B cell (primary cell): ENCODE results near the gene HTT.

Experiments
- EZH2 ChIP-seq: IDR thresholded peaks from 2 replicates; pipeline ENCODE4 v1.6.1; 2012; ENCODE audit warnings: borderline replicate concordance, low read depth, mild to moderate bottlenecking, moderate library complexity, low read length; ENCODE audit not compliant: insufficient read depth, poor library complexity, severe bottlenecking
- TF ChIP-seq, protein P1 (sequence below): fragments of 200-600 bp; IDR thresholded peaks from one replicate; pipeline ENCODE4 v1.8.0; 2022; ENCODE audit warnings: antibody characterized with exemption, mild to moderate bottlenecking

DNA sequence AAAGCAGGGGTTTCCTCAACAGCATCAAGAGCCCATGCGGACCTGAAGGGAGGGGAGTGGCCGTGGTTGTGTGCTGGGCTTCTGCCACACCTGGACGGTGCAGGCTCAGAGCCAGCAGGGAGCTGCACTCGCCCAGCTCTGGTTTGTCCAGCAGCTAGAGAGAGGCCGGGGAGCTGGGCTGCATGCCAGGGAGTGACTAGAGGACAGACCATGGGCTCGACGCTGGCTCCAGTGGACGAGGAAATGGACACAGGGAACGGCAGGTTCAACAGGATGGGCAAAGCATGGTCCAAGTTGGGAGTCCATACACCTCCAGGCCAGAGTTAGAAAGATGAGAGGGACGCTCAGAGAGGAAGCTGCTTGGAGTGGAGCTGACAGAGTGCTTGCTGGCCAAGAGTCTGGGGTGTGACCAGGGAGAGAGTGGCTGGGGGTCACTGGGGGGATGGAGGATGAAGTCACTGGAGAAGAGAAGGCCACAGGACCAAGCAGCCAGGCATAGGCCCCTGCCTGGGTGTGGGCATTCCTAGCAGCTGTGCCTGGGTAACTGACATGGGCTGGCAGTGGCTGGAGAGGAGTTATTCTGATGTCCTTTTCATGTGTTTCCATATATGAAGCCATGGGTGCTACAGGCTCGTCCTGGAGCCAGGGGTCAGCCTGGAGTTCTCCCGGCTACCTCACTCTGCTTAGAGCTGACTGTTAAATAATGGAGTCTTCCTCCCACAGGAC lies 43.0 kb upstream of the HTT start:
- TF ChIP-seq, protein P1, sequence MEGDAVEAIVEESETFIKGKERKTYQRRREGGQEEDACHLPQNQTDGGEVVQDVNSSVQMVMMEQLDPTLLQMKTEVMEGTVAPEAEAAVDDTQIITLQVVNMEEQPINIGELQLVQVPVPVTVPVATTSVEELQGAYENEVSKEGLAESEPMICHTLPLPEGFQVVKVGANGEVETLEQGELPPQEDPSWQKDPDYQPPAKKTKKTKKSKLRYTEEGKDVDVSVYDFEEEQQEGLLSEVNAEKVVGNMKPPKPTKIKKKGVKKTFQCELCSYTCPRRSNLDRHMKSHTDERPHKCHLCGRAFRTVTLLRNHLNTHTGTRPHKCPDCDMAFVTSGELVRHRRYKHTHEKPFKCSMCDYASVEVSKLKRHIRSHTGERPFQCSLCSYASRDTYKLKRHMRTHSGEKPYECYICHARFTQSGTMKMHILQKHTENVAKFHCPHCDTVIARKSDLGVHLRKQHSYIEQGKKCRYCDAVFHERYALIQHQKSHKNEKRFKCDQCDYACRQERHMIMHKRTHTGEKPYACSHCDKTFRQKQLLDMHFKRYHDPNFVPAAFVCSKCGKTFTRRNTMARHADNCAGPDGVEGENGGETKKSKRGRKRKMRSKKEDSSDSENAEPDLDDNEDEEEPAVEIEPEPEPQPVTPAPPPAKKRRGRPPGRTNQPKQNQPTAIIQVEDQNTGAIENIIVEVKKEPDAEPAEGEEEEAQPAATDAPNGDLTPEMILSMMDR, result no peak
- TF ChIP-seq EZH2, result no peak
